ENCODE results near the gene ANGPT4.

GRCh38 chr20:957544-957943, 41.4 kb upstream of the ANGPT4 start:
- TF ChIP-seq CTCF (IDR thresholded peaks at IDR 0.05) = no peak
- TF ChIP-seq POLR2AphosphoS5 (IDR thresholded peaks at IDR 0.05) = no peak
- TF ChIP-seq POLR2A (IDR thresholded peaks at IDR 0.05) = no peak
- TF ChIP-seq EP300 (IDR thresholded peaks at IDR 0.05) = no peak

All from stomach (tissue), 4 donors.